ENCODE measurements around the gene KIAA1755. TPM values are rescaled to one million over a fixed set of nuclear protein-coding genes. Genes with fewer than 3 reads are reported as not detected.
A peak's percentile ranks its signal among the peaks of the same experiment; 100 is the strongest.

KIAA1755 gene
- total RNA-seq, 1 experiment from 2014 or later: 0.17 TPM

DNA sequence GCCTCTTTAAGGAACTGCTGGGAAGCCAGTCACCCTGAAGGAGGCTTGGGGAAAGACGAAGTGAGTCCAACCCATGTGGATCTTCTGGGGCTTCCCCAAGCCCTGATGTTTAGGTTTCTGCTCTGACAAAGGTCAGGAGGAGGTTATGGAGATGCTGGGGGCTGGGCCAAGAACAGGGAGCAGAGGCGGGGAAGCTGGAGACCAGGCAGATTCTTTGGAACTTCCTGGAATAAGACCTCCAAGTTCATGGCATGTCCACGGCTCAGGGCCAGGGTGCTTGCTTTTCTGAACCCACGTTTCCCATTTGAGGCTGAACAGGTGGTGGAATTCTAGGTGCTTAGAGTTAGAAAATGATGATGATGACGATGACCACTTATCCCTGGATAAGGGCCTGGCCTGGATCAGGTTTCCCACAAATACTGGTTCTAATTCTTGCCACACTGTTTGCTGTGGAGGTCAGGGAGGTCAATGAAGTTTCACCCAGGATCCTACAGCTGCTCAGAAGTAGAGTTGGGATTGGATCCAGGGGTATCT is 65.5 kb downstream of the KIAA1755 start:
- WGBS (ENCODE audit: extremely low coverage, insufficient read length, low lambda C conversion rate): no CpG with 5 or more reads among the region's 5 CpGs
- H3K9me3 ChIP-seq (ENCODE audit: control insufficient read depth, low read depth, low read length): no peaks in the 10 kb centered on the region
- peaks cover 0 to 5% (median 4%) of the 10 kb centered on the region in 3 experiments; a peak in 1 of 7 replicates for H3K36me3 Mint-ChIP-seq (ENCODE audit: insufficient read depth in 1 of 3, low read depth in 3 of 3)

More for the DNA sequence above, 65.5 kb downstream of the KIAA1755 start:
- Histone ChIP-seq H2BK120ac (ENCODE audit: low read depth, low read length, poor library complexity, severe bottlenecking) (no peak overlapping the region), H2AFZ (ENCODE audit: low read length) (no peak overlapping the region), H3T11ph (ENCODE audit: low read length) (no peak overlapping the region), H3K14ac (ENCODE audit: insufficient read depth, low read length) (no peak overlapping the region), H3K79me2 (ENCODE audit: insufficient read depth, low read length) (no peaks in the 10 kb centered on the region), H3K4me1 (ENCODE audit: insufficient read depth, low read length) (no peaks in the 10 kb centered on the region), H3K4me2 (ENCODE audit: insufficient read depth, insufficient read length, low read length) (no peak overlapping the region), H2BK5ac (ENCODE audit: insufficient read length, low read length) (no peak overlapping the region), H3K23ac (ENCODE audit: insufficient read length, low read depth, low read length) (no peak overlapping the region), H3K56ac (ENCODE audit: insufficient read length, low read depth, low read length) (no peak overlapping the region), H3K79me1 (ENCODE audit: insufficient read depth, low read depth, low read length, poor library complexity, severe bottlenecking) (no peaks in the 10 kb centered on the region), H3K23me2 (ENCODE audit: insufficient read length, low read depth, low read length, poor library complexity, severe bottlenecking) (no peaks in the 10 kb centered on the region), H4K91ac (ENCODE audit: insufficient read length, low read depth, low read length) (no peak overlapping the region), H4K5ac (ENCODE audit: insufficient read length, low read depth, low read length) (no peak overlapping the region), H3K27me3 (ENCODE audit: insufficient read depth, low read length) (no peaks in the 10 kb centered on the region), H3K4ac (ENCODE audit: low read depth, low read length) (no peak overlapping the region), H2BK15ac (ENCODE audit: low read depth, low read length) (no peak overlapping the region), H3K18ac (ENCODE audit: insufficient read length, low read depth, low read length) (no peak overlapping the region), H2AK5ac (ENCODE audit: insufficient read length, low read length) (no peak overlapping the region), H4K20me1 (ENCODE audit: control insufficient read depth, insufficient read depth, insufficient read length) (no peaks in the 10 kb centered on the region), H4K8ac (replicated peaks; ENCODE audit: insufficient read length, low read depth, low read length) (no peak overlapping the region), H3K9ac (ENCODE audit: extremely low read depth, insufficient read length, low read length) (no peak overlapping the region), H3K27ac (ENCODE audit: insufficient read length, low read depth, low read length) (no peak overlapping the region), H2BK20ac (ENCODE audit: low read depth, low read length, poor library complexity, severe bottlenecking) (no peak overlapping the region), H2BK12ac (ENCODE audit: insufficient read length, low read depth, low read length) (no peak overlapping the region)
- no peak for DNase-seq
- TF ChIP-seq, protein P1, sequence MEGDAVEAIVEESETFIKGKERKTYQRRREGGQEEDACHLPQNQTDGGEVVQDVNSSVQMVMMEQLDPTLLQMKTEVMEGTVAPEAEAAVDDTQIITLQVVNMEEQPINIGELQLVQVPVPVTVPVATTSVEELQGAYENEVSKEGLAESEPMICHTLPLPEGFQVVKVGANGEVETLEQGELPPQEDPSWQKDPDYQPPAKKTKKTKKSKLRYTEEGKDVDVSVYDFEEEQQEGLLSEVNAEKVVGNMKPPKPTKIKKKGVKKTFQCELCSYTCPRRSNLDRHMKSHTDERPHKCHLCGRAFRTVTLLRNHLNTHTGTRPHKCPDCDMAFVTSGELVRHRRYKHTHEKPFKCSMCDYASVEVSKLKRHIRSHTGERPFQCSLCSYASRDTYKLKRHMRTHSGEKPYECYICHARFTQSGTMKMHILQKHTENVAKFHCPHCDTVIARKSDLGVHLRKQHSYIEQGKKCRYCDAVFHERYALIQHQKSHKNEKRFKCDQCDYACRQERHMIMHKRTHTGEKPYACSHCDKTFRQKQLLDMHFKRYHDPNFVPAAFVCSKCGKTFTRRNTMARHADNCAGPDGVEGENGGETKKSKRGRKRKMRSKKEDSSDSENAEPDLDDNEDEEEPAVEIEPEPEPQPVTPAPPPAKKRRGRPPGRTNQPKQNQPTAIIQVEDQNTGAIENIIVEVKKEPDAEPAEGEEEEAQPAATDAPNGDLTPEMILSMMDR (conservative IDR thresholded peaks at IDR 0.05): no peak
- Mint-ChIP-seq H3K4me1 (peaks cover 13 to 17% of the 10 kb centered on the region in 2 experiments; a peak in 3 of 4 replicates), H3K27me3 (ENCODE audit: low read depth) (peaks cover 11% of the 10 kb centered on the region), H3K27ac (0 out of 7 replicates have a peak overlapping the region, but pooled peaks of 1 of the 3 experiments have one; percentile 66), H3K9me3 (peaks cover 5 to 6% of the 10 kb centered on the region in 2 experiments), H3K4me3 (no peak overlapping the region; a peak in 1 of 5 replicates)

Data from H9 (cell line).